Stimulated activated CD4-positive, alpha-beta T cell treated with anti-CD3 and anti-CD28 coated beads, Interleukin-4, amount 100 ng/mL, for 4 hours (primary cell): ENCODE measurements around the gene CPSF4L.
"Not testable (repeated sequence)": the region's sequence is repeated elsewhere in the genome, so short reads cannot be mapped to it uniquely, and the experiment has no call there.

Source experiments
- DNase-seq, 2 experiments: peaks; one replicate each; pipeline ENCODE4 v3.0.0-alpha.2; 2020

CPSF4L gene

GRCh38 chr17:73261617-73261951 lies at the start of gene CPSF4L:
CPSF4L (minus strand) TSS chr17:73261880; CDS start chr17:73261818, 62 bp downstream.
- no peak for DNase-seq

GRCh38 chr17:73311428-73311780 lies 49.7 kb upstream of the CPSF4L start:
- DNase-seq = peak in 1 of 2 experiments; percentile 14

- no peak for DNase-seq
Measured at GRCh38 chr17:73309727-73310596, 48.3 kb upstream of the CPSF4L start.

DNA sequence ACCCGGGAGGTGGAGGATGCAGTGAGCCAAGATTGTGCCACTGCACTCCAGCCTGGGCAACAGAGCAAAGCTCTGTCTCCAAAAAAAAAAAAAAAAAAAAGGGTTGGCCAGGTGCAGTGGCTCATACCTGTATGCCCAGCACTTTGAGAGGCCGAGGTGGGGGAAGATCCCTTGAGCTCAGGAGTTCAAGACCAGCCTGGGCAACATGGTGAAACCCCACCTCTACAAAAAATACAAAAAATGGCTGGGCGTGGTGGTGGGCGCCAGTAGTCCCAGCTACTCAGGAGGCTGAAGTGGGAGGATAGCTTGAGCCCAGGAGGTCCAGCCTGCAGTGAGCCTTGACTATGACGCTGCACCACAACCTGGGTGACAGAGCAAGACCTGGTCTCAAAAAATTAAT lies 47.3 kb upstream of the CPSF4L start:
- not testable (repeated sequence) for DNase-seq

DNA sequence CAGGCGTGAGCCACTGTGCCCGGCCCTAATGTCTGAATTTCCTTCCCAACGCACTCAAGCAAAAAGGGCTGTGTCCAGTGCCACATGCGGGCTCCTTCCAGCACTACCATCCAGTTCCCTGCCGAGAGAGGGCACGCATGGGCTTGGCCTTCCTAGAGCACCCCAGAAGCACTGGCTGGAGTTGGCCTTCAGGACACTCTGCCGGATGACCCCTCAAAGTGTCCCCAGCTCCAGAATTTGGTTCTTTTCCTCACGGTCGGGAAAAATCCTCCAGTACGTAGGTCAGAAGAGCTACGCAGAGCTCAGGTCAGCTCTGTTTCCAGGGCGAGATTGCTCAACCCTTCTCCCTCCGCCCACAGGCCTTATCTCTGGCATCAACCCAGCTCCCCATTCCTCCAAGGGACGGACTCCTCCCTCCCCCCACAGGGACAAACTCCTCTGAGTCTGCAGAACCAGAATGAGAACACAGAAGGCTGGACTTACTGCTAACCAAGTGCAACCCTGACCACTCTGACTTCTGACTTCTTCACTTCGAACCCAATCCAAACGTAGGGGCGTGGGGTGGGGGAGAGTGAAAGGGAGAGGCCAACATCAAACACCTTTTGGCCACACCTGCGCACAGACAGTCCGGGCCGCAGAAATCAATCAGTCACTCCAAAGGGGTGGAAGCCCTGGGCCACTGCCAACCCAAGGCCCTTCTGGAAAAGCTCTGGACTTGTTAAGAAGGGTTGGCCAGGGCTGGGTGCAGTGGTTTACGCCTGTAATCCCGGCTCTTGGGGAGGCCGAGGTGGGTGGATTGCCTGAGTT lies 46.5 kb upstream of the CPSF4L start:
- no peak for DNase-seq

DNA sequence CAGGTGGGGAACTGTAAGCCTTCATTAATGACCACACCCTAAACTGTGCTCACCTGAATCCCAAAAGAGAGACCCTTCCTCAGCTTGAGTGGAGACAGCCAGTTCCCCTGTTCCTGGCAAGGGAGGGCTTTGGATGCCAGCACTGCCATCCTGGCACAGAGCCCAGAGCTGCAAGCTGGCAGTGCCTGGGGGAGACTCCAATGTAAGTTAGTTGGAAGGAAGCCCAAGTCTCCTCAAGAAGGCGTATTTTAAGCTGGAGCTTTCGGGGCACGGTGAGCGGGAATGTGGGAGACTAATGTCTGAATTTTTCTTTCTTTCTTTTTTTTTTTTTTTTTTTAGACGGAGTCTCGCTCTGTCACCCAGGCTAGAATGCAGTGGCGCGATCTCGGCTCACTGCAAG lies 45.5 kb upstream of the CPSF4L start:
- no peak for DNase-seq

DNA sequence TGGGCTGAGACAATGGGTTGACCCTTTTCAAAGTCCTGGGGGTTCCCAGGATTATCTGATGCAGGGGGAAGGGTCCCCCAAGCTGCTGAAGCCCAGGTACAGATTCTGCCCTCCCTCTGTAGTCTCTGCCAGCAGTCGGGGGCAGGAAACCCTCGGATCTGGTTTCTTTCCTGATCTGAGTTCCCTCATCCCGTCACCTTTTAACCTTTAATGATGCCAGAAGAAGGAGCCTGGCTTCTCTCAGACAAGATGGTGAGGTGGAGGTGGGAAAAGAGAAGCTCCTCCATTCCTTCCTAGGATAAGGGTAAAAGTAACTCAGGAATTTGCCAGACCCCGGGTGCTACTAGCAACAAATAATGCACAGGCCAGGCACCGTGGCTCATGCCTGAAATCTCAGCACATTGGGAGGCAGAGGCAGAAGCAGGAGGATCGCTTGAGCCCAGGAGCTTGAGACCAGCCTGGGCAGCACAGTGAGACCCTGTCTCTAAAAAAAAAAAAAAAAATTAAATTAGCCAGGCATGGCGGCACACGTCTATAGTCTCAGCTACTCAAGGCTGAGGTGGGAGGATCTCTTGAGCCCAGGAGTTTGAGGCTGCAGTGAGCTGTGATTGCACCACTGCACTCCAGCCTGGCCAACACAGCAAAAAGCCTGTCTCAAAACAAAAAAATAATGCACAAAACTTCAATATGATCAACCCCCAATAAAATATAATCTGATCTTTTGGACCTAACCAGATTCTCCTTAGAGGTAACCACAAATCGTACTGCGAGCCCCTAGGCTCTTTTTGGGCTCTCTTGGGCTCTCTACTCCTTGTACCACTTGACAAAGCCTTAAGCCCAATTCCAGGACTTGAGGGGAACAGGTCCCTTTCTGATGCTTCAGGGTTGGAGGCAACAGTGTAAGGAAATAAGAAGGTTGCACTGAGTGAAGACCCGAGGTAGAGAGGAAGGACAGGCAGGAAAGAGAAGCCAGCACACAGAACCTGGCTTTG lies 44.5 kb upstream of the CPSF4L start:
- no peak for DNase-seq

DNA sequence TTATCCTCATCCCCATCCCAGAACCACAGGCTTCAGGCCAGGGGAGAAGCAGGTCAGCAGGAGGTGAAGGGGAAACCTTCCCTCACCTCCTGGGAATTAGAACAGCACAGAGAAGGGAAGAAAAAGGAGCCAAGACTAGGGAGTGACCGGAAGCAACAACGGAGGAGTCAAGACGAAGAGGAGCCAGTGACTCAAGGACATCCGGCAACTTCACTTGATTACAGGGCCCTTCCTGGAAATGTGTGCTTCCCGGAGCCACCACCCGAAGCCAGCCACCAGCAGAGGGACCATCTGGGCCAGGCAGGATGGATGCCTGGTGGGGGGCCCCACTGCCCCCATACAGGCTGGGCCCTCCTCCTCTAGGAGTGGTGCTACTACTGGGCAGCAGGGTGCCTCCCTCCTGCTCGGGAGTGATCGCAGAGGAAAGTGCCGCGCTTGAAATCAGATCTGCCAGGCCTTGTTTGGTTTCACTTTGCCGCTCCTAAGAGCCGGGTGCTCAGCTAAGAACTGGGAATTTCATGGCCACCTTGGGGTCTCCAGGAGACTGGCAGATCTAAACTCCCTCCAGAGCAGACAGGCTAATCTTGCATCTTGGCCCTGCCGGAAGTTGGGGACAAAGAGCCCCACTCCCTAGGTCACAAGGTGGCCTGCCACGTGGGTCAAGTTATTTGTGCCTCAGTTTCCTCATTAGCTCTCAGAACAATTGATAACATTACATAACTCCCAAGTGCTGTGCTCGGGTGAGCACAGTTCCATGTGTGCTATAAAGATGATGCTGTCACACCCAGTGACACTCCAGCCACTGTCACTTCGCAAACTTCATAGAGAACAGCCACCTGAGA lies 43.5 kb upstream of the CPSF4L start:
- no peak for DNase-seq

- no peak for DNase-seq
Measured at GRCh38 chr17:73304438-73304837, 42.8 kb upstream of the CPSF4L start.

DNA sequence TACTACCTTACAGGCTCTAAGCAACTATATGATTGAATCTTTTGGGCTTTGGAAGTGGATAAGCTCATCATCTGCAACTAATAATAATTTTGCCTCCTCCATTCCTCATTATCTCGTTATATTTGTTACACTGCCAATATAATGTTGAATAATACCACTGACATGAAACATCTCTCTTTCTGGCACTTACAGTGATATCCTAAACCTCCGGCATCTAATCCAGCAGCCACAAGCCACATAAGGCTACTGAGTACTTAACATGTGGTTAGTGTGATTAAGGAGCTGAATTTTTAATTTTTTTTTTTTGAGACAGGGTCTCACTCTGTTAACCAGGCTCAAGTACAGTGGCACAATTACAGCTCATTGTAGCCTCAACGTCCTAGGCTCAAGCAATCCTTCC lies 40.5 kb upstream of the CPSF4L start:
- no peak for DNase-seq

DNA sequence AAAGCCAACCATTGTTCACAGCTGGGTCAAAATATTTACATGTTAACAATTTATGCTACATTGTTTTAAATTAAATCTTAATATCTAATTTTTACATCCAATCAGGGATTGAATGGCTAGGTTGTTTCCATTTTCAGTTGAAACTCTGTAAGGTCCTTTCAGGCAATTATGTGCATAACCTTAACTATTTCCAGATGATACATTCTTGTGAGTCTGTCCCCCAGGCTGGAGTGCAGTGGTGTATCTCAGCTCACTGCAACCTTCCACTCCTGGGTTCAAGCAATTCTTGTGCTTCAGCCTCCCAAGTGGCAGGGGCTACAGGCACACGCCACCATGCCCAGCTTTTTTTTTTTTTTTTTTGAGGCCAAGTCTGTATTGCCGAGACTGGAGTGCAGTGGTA lies 39.7 kb upstream of the CPSF4L start:
- DNase-seq = no peak

DNA sequence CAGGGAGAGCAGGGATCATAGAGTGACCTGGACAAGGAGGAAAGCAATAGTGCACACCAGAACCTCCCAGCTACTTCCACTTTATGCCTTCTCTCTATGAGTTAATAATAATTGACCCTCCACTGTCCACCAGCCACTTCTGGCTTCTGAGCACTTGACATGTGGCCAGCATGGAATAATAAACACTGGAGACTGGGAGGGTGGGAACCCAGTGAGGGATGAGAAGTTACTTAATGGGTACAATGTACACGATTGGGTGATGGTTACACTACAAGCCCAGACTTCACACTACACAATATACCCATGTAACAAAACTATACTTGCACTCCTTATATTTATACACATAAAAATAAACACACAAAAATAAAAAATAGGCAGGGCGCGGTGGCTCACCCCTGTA lies 38.7 kb upstream of the CPSF4L start:
- DNase-seq = no peak

- no peak for DNase-seq
Measured at GRCh38 chr17:73297934-73298861, 36.5 kb upstream of the CPSF4L start.

DNA sequence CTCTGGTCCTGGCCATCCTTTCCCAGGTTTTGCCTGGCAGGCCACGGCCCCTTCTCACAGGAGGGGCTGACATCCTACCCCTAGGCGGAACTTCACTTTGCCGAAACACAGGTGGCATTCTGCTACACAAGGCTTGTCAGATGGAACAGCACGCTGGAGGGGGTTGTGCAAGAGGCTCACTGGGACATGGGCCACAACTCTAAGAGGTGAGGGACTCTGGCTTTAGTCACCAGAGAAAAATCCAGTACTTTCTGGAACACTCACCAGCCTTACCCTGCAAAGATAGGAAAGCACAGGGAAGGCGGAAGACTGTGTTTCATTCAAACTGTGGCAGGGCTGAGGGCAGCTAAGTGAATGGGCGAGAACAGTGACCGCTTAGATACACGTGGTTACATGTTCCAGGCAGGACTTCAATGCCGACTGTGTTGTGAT lies 31.8 kb upstream of the CPSF4L start:
- DNase-seq = no peak

DNA sequence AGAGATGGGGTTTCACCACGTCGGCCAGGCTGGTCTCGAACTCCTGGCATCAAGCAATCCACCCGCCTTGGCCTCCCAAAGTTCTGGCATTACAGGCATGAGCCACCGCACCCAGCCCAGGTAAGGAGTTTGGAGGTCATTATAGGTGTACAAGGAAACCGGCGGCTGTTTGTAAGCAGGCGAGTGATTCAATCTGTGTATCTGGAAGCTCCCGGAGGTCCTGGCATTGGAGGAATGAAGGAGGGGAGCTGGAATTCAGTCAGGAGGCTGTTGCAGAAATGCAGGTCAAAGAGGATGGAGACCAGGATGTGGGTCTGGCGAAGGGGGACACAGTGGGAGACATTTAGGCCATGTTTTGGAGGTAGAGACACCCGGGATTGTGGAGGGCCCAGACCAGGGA lies 31.4 kb upstream of the CPSF4L start:
- DNase-seq = no peak

- no peak for DNase-seq
Measured at GRCh38 chr17:73292031-73292531, 30.4 kb upstream of the CPSF4L start.

- DNase-seq = no peak
Measured at GRCh38 chr17:73291260-73291801, 29.7 kb upstream of the CPSF4L start.

DNA sequence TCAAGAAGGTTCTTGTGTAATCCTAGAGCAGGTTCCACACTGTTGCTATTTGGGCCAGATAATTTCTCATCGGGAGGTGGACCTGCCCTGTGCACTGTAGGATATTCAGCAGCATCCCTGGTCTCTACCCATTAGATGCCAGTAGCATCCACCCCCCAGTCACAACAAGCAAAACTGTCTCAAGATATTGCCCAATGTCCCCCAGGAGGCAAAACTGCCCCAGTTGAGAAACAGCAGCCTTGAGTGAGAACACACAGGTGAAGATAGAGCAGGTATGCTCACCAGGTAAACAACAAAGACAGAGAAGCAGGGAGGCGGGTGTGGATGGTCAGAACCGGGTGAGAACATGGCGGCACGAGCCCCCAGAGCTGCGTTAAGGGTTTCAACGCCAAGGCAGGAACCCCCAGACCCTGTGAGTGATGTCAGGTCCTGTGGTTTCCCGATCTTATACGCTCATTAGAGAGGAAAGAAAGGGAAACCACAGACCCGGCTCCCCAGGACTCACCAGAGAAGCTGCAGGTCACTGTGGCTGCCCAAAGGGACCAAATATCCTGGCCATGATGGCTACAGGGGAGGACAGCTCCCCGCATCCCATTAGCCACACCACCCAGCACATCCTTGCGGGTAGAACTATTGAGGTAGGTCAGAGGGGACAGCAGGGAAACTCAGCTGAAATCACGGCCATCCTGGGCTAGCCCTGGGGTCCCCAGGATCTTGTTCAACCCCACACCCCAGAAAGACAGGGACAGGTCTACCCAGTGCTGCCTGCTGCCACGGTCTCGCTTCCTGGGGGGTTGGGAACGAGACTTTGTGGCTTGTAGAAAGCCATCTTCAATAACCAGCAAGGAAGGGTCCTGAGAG lies 28.9 kb upstream of the CPSF4L start:
- no peak for DNase-seq

DNA sequence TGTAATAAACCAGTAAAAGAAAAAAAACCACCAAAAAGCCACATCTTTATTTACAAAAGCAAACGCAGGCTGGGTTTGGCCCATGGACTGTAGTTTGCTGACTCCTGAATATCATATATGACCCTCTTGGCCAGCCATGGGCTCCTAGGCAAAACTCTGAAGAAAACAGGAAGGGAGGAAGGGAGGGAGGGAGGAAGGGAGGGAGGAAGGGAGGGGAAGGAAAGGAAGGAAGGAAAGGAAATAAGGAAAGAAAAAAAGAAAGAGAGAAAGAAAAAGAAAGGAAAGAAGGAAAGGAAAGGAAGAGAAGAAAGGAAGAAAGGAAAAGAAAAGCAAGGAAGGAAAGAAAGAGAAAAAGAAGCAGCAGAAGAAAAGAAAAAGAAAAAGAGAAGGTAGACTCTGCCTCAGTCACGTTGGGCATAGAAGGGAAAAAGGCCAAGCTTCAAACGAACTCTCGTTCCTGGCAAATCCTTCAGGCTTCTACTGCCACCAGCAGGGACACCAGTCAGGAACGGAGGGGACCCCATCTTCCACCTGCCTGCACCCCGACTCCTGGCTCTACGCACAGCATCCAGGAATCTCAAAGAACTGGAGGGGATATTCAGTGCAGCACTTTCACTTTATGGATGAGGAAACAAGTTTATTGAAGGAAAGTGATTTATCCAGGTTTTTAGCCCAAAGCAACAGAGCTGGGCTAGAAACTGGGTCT lies 28.0 kb upstream of the CPSF4L start:
- DNase-seq = no peak
